ENCODE data around the gene DEFB112. TPM values are rescaled to one million over a fixed set of nuclear protein-coding genes. Genes with fewer than 3 reads are reported as not detected.
A peak's percentile ranks its signal among the peaks of the same experiment; 100 is the strongest.

DEFB112 gene
- total RNA-seq (2014; rRNA removed; shearing (Covaris generic)), result not detected in 2 replicates

- no peak for DNase-seq (ENCODE audit: low read depth)
Measured at GRCh38 chr6:50049829-50050228, at the start of gene DEFB112. Gene DEFB112, minus strand, starts transcription at chr6:50049929. Its CDS starts 60 bp downstream, at chr6:50049869.

DNA sequence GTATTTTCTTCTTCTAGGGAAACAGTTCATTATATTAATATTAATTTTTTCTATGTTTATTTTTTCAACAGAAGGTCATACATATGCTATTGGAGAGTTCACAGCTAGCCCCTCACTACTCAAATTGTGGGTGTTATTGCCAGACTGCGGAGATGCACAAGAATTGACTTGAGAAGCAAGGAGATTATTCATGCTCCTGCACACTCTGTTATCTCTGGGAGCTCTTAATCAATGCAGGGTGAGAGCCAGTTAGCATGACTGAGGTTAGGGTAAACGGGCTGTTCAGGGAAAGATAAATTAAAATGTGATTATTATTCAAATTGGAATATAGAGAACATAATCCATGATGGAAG, 48.9 kb upstream of the DEFB112 start:
- no peak for DNase-seq (ENCODE audit: low read depth)

DNA sequence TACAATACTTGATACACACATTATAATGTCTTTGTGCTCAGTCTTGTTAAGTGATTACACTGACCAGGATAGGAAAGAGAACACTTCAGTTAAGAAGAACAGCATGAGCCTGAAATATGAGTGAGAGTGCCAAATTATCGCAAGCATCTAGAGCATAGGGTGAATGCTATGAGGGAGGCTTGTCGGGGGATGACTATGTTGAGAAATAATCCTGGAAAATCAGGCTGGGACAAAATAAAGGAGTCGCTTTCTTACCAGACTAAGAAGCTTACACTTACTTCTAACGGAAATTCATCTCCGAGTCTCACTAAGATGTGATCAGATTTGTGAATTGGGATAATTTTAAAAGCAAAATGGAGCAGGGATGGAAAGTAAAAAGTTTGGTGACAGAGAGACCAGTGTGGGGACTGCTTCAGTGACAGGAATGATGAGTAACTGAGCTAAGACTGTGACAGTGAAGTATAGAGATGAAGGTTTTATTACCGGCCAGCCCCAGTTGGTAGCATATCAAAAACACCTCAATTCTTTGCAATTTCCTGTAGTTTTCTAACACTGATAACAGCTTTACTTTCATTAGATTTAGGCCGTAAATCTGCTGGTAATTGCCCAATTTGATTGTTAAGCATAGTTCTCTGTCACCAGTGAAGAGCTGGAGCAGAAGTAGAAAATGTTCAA, 48.4 kb upstream of the DEFB112 start:
- DNase-seq (ENCODE audit: low read depth), result peak; percentile 4

DNA sequence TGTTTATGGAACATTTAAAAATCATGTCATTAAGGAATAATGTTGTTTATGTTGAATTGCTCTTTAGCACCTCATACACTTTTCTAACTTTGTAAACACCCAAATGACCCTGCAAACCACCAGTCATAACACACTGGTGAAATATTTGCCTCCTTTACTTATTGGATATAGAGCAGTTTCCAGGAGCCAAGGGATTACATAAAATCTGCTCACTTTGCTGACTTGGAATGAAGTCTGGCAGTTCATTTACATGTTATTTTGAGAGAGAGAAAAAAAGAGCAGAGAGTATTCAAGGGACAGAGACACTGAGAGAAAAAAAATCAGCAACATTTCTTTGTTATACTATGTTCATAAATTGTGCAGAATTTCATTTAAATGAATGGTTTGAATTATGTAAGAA, 46.6 kb upstream of the DEFB112 start:
- DNase-seq (ENCODE audit: low read depth), result no peak

DNA sequence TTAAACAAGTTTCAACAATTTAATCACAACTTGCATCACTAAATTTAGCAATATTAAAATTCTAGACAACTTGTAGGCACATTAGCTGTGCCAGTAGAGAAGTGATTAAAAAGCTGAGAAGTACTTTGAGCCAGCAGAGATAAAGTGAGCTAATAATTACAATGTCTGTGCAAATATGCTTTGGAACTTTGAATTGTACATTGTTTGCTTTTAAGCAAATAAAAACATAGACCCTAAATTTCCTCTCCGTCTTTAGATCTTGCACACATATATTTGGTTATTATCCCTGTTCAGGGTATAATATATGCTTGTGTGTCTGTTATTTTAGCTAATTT, 44.2 kb upstream of the DEFB112 start:
- no peak for DNase-seq (ENCODE audit: low read depth)

DNA sequence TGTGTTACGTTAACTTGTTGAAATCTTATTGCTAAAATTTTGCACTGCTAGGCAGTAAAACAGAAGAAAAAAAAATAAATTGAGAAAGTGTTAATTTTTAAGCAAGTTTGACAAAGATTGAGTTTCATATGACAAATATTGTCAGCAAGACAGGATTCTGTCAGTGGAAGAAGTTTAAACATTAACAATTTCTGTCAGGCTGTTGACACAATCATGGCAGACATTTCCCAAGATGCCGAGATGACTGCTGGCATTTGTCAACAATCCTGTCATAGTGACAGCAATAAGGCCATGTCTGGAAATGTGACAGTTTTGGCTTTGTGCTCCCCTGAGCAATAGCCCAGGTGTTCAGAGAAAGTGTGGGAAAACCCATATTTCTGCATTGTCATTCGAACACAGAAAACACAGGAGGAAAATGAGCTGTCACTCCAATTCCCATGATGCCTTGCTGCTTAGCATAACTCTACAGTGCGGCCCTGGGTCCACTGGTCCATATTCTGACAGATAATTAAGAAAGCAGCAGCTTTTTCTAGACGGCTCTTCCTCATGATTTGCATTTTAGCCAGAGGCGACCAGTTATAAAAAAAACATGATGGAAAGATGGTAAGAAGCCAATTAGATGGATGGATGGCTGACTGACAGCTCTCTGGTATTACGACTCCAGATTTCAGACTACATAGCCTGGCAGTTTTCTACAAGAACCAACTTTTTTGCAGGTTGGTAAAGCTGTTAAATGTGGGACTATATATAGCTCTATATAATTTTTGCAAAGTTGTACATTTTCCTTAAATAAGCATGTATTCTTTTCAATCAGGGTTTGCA, 43.6 kb upstream of the DEFB112 start:
- no peak for DNase-seq (ENCODE audit: low read depth)

DNA sequence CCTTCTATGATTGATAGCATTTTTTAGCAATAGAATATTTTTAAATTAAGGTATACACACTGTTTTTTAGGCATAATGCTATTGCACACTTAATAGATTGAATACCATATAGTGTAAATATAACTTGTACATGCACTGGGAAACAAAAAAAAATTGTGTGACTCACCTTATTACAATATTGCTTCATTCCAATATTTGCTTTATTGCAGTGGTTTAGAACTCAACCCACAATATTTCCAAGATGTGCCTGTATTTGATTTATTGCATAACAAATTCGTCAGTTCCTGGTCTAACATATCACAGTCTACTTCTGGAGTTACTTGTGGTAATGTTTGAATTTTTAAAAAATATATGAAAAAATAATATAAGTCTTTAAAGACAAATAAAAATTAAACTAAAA, 41.9 kb upstream of the DEFB112 start:
- no peak for DNase-seq (ENCODE audit: low read depth)

DNA sequence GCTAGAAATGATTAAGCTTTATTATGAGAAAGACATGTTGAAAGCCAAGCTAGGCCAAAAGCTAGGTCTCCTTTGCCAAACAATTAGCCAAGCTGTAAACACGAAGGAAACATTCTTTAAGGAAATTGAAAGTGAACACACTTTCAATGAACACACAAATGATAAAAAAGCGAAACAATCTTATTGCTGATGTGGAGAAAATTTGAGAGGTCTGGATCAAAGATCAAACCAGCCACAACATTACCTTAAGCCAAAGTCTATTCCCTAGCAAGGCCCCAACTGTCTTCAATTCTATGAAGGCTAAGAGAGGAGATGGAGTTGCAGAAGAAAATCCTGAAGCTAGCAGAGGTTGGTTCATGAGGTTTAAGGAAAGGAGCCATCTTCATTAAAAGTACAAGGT, 40.2 kb upstream of the DEFB112 start:
- DNase-seq (ENCODE audit: low read depth), result no peak

DNA sequence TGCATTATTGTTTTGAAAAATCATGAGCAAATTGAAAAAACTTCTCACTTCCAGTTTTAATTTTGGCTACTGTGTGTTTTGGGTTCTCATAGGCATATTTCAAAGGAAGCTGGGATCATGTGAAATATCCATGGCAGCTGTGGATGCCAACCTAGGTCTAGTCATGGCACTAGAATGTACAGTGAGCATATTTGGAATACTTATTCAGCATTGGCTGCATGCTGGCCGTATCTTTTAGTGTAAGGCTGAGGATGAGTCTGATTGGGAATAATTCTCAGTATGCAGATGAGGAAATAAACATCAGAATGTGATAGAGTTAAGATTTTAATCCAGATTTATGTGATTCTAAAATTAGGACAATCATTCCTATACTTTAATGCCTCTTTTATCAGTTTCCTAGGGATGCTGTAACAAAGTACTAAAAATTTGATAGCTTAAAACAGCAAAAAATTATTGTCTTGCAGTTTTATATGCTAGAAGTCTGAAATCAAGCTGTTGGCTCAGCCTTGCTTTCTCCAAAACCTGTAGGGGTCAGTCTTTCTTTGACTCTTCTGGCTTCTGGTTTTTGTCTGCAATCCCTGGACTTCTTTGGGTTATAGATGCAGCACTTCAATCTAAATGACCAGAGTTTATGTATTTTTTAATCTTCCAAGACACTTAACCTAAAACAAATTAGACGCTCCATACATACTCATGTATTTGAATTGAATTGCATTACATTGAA, 37.7 kb upstream of the DEFB112 start:
- peak; percentile 85 for DNase-seq (ENCODE audit: low read depth)

- no peak for DNase-seq (ENCODE audit: low read depth)
Measured at GRCh38 chr6:50077385-50077784, 27.7 kb upstream of the DEFB112 start.

- DNase-seq (ENCODE audit: low read depth), result no peak
Measured at GRCh38 chr6:50076431-50076830, 26.7 kb upstream of the DEFB112 start.

- no peak for DNase-seq (ENCODE audit: low read depth)
Measured at GRCh38 chr6:50071921-50072320, 22.2 kb upstream of the DEFB112 start.

DNA sequence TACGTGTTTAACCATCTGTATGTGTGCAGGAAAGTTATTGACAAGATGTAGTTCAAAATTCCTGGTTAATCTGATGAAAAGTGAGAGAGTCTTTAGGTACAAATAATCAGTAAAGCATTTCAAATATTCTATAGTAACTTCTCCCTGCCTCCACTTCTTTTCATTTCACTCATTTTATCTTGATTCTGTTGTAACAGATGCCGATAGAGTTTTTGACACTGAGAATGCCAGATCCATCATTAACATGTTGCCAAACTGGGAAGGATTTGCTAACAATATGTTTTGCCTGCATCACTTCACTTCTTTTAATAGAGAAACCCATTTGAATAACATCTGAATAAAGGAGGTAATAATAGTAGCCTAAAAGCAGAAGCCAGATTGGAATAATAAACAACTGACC, 20.4 kb upstream of the DEFB112 start:
- DNase-seq (ENCODE audit: low read depth), result no peak

DNA sequence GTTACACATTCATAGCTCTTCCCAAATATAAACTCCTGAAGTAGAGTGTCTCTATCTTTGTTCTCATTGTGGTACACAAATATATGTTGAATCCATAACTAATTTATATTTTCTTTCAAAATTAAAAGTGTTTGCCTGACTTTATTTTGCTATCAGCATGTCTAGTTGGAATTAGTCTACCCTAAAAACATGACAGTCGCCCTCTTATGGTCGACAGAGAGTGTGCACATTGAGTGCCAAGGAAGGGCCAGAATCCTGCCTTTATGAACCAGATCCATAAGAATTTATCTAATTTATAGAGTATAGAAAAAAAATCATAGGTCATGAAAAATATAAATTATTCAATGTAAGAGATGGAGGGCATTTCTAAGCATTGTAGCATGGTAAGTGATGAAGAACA, 12.3 kb upstream of the DEFB112 start:
- DNase-seq (ENCODE audit: low read depth), result peak; percentile 9

DNA sequence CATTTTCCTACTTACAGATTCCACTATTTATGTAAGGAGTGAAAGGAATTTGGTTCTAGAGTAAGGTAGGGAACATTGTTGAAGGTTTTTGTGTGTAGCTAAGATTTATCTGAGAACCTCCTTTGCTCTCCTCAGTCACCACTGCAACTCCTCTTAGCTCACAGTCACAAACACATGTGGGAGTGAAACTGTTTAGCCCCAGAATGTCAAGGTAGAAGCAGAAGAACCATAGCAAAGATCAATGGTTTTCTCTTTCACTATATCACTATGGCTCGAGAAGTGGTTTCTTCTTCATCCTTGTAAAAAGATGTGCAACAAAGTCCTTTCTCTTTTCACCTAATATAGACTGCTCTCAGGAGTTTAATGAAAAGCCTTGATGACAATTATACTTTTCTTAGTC, 6.5 kb upstream of the DEFB112 start:
- no peak for DNase-seq (ENCODE audit: low read depth)

GRCh38 chr6:50047026-50047425, 2.7 kb downstream of the DEFB112 start:
- no peak for DNase-seq (ENCODE audit: low read depth)

GRCh38 chr6:50030777-50031562, 18.8 kb downstream of the DEFB112 start:
- DNase-seq (ENCODE audit: low read depth), result peak; percentile 40

DNA sequence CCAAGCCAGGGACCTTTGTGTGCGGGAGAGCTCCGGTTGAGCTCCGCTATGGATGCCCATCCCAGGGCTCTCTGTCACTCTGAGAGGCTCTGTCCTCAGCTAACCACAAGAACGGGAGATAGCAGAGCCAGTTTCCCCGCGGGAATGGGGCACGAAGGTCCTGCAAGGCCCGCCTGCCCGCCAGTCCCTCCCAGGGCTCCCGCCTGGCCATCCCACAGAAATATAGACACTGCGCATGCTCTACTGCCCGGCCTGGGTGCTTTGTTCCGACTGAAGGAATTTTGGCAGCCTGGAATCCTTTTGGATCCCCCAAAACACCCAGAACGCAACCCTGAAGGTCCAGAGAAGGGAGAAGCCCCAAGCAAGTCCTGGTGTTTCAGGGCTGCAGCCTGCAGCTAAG, 19.4 kb downstream of the DEFB112 start:
- no peak for DNase-seq (ENCODE audit: low read depth)

DNA sequence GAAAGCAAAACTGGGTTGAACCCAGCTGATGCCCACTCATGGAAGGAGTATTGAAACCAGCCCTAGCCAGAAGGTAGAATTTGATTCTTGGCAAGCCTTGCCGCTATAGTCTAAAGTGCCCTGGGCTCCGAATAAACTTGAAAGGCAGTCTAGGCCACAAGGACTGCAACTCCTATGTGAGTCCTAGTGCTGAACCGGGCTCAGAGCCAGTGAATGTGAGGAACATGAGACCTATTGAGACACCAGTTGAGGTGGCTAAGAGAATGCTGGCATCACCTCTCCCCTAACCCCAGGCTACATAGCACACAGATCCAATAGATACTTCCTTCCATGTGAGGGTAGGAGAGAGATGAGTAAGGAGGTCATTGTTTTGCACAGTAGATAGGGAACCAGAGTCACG, 24.5 kb downstream of the DEFB112 start:
- no peak for DNase-seq (ENCODE audit: low read depth)

DNA sequence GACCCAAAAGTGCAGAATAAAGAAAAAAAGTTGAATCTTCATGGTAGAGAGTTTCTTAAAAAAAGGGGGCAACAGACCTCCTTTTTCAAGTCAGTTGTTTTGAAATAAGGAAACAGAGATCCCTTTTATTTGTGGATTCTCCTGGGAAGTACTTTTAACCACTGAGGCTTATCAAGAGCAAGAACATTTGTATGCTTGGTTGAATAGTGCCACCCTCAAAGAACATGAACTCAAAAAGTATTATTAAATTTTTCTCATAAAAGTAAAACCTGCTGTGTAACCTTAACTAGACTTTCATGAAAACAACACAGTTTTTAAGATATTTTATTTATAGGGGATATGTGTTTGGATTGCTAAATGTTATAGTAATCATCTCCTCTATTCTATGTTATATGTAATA, 27.8 kb downstream of the DEFB112 start, which contains the start of gene DEFB110:
TSS of gene DEFB110 (minus strand) at position 101 of the 400 bp plus-strand sequence. CDS start at position 42, 59 bp downstream.
- no peak for DNase-seq (ENCODE audit: low read depth)

DNA sequence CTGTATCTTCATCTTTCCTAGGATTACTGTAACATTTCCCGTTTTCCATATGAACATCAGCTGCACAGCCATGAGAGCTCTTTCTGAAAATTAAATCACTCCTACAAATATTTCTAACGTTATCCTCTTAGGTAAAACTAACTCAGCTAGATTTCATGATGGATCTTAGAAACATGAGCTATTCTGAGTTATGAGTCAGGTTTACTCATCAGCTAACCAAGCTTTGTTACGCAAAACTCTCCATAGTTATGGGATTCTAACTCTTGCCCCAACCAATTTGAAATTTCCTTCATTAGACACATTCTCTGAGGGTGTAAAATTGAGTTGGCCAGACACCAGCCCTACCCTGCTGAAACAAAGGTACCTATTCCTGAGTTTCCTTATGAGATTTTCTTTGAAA, 41.9 kb downstream of the DEFB112 start:
- DNase-seq (ENCODE audit: low read depth), result peak; percentile 59

GRCh38 chr6:50003139-50003538, 46.6 kb downstream of the DEFB112 start:
- DNase-seq (ENCODE audit: low read depth), result no peak
